BLaER1 treated with 17β-estradiol and CSF1 and Interleukin-3, amounts not matched to agents 10 nM and 100 nM (cell line): Measurements from ENCODE around the gene SPRR2F.
A peak's percentile ranks its signal among the peaks of the same experiment; 100 is the strongest.
"Not testable (repeated sequence)": the region's sequence is repeated elsewhere in the genome, so short reads cannot be mapped to it uniquely, and the experiment has no call there.

Experiments
- H3K27ac ChIP-seq, 11 experiments: shearing (Covaris generic); formaldehyde crosslinking; 2 replicates each; pipeline ENCODE4 v1.8.1; 2022
- H3K27me3 ChIP-seq, 11 experiments: shearing (Covaris generic); formaldehyde crosslinking; 2 replicates each; pipeline ENCODE4 v1.8.1; 2022
- H3K36me3 ChIP-seq, 11 experiments: shearing (Covaris generic); formaldehyde crosslinking; 2 replicates each; pipeline ENCODE4 v1.8.1; 2022
- H3K4me1 ChIP-seq, 10 experiments: shearing (Covaris generic); formaldehyde crosslinking; 2 replicates each; pipeline ENCODE4 v1.8.1; 2022
- H3K4me2 ChIP-seq, 11 experiments: shearing (Covaris generic); formaldehyde crosslinking; 2 replicates each; pipeline ENCODE4 v1.8.1; 2022
- H3K4me3 ChIP-seq, 10 experiments: shearing (Covaris generic); formaldehyde crosslinking; 2 replicates each; pipeline ENCODE4 v1.8.1; 2022
- H3K9ac ChIP-seq, 11 experiments: shearing (Covaris generic); formaldehyde crosslinking; 2 replicates each; pipeline ENCODE4 v1.8.1; 2022
- H3K9me3 ChIP-seq, 11 experiments: shearing (Covaris generic); formaldehyde crosslinking; replicated peaks in 1 of 11; 2 replicates each; pipeline ENCODE4 v1.8.1; 2022
- H4K20me1 ChIP-seq, 11 experiments: shearing (Covaris generic); formaldehyde crosslinking; 2 replicates each; pipeline ENCODE4 v1.8.1; 2022
- Cebpa-rat ChIP-seq, 11 experiments: shearing (Covaris generic); IDR thresholded peaks; 2 replicates each; pipeline ENCODE4 v1.8.1; 2022

The SPRR2F gene, protein sequence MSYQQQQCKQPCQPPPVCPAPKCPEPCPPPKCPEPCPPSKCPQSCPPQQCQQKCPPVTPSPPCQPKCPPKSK

DNA sequence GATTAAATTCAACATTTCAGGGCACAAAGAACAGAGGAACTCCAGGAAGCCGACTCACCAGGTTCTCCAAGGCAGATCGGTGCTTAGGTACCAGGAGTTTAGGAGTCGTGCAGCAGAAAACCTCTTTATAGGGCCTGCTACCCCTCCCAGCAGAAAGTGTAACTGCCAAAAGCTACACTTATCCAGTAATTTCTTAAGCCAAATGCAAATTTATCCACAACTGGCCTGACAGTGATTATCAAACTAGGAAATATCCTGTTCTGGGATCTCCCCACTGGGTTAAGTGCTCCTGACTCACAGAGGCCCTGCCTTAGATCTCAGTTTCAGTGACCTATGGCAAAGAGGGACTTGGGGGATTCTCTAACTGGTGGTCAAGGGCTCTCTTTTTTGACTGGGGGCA is at the start of gene SPRR2F:
SPRR2F (minus strand) TSS at position 101 of the 400 bp plus-strand sequence. CDS start 783 bp downstream, outside the sequence.
- Histone ChIP-seq H3K27ac (no peak within 1 kb of the TSS), H3K9me3 (peaks cover 0 to 2% (median 1%) of the 10 kb centered on the region in 11 experiments; a peak in 3 of 22 replicates), H4K20me1 (no peaks in the 10 kb centered on the region), H3K9ac (no peak within 1 kb of the TSS), H3K4me2 (no peak within 1 kb of the TSS), H3K4me3 (no peak within 1 kb of the TSS), H3K27me3 (no peaks in the 10 kb centered on the region), H3K36me3 (no peaks in the 10 kb centered on the region), H3K4me1 (peaks cover 0 to 5% (median 0%) of the 10 kb centered on the region in 10 experiments; a peak in 1 of 20 replicates)
- no peak for TF ChIP-seq Cebpa-rat (IDR thresholded peaks at IDR 0.05)

DNA sequence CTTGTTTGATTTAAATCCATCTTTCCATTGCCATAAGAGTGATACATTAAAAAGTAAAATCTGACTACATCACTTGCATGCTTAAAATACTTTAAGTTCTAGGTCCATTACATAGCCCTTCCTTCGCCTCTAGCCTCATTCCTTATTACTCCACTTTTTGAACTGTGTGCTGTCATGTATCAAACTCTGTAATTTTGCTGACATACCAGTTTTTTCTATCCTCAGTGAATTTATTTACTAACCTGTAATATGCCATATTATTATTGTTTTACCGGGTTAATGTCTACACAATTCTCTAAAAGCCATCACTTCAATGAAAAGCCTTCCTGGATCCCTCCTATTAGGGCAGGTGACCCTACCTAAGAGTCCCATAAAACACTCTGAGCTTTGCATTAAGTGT is 42.2 kb upstream of the SPRR2F start:
- Histone ChIP-seq H3K36me3 (peaks cover 0 to 7% (median 0%) of the 10 kb centered on the region in 11 experiments; a peak in 5 of 22 replicates), H3K27me3 (no peaks in the 10 kb centered on the region), H3K9me3 (peaks cover 26 to 41% (median 31%) of the 10 kb centered on the region in 11 experiments), H3K4me2 (no peak overlapping the region), H4K20me1 (no peaks in the 10 kb centered on the region), H3K4me1 (no peaks in the 10 kb centered on the region), H3K27ac (no peak overlapping the region), H3K4me3 (no peak overlapping the region), H3K9ac (no peak overlapping the region)
- TF ChIP-seq Cebpa-rat (IDR thresholded peaks at IDR 0.05): no peak

DNA sequence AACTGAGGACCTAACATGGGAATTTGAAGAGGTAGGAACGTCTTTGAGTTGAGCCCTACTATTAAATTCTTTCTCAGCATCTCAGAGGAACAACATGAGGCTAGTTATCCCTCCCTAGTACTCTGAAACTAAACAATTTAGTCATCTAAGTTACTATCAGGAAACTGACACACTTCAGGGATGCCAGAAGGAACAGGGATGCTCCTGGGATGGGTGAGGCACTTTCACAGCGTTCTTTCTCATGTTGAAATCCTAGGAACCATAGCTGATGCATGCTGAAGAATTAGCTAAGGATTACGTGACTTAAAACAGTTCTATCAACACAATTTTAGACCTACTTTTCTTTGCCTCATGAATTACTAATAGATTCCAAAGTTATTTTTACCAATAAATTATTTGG is 39.2 kb upstream of the SPRR2F start:
- Histone ChIP-seq H3K4me3 (no peak overlapping the region), H3K36me3 (no peaks in the 10 kb centered on the region), H3K4me2 (no peak overlapping the region), H3K9me3 (peaks cover under 1 to 12% (median 4%) of the 10 kb centered on the region in 11 experiments; a peak in 19 of 22 replicates), H3K4me1 (no peaks in the 10 kb centered on the region), H3K27me3 (no peaks in the 10 kb centered on the region), H3K9ac (no peak overlapping the region), H4K20me1 (no peaks in the 10 kb centered on the region), H3K27ac (no peak overlapping the region)
- TF ChIP-seq Cebpa-rat (IDR thresholded peaks at IDR 0.05): no peak

DNA sequence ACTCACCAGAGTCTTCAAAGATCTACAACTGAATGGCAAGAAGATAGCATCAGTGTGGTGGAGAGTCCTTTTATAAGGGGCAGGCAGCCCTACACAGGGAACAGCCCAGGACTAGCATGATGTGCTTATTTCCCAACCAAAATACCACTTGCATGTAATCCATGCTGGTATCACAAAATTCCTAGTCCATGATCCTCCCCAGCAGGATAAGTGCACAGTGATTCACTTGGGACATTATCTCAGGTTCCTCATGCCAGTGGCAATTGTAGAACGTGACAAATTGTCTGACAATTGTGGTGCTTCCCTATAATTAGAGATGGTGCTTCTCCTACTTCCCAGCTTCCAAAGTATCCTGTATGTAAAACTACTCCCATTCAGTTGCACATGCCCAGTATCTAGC is 37.5 kb upstream of the SPRR2F start, which contains the start of gene SPRR2G:
SPRR2G (minus strand) TSS at position 45 of the 400 bp plus-strand sequence. CDS start 780 bp downstream, outside the sequence.
- no peak within 1 kb of the TSS for H3K9ac ChIP-seq
- no peak within 1 kb of the TSS for H3K4me2 ChIP-seq
- no peaks in the 10 kb centered on the region for H4K20me1 ChIP-seq
- no peak within 1 kb of the TSS for H3K4me3 ChIP-seq
- H3K36me3 ChIP-seq: no peaks in the 10 kb centered on the region
- H3K27ac ChIP-seq: no peak within 1 kb of the TSS
- TF ChIP-seq Cebpa-rat (IDR thresholded peaks at IDR 0.05): no peak
- no peaks in the 10 kb centered on the region; a peak in 1 of 20 replicates for H3K4me1 ChIP-seq
- H3K27me3 ChIP-seq: no peaks in the 10 kb centered on the region
- H3K9me3 ChIP-seq: no peaks in the 10 kb centered on the region

DNA sequence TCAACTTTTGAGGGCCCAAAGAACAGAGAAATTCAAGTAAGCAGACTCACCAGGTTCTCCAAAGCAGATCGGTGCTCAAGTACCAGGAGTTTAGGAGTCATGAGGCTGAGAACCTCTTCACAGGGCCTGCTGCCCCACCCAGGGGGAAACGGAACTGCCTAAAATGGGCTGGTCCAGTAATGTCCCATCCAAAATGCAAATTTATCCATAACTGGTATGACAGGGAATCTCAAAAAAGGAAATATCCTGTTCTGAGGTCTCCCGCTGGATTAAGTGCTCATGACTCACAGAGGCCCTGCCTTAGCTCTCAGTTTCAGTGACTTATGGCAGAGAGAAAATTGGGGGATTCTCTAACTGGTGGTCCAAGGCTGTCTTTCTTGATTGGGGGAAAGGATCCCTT is 28.1 kb upstream of the SPRR2F start:
- no peaks in the 10 kb centered on the region for H3K9me3 ChIP-seq
- H3K27ac ChIP-seq: no peak overlapping the region
- H3K4me1 ChIP-seq: no peaks in the 10 kb centered on the region; a peak in 1 of 20 replicates
- no peaks in the 10 kb centered on the region for H3K27me3 ChIP-seq
- TF ChIP-seq Cebpa-rat (IDR thresholded peaks at IDR 0.05): no peak
- no peaks in the 10 kb centered on the region for H3K36me3 ChIP-seq
- H3K4me3 ChIP-seq: no peak overlapping the region
- H3K4me2 ChIP-seq: no peak overlapping the region
- H4K20me1 ChIP-seq: no peaks in the 10 kb centered on the region
- H3K9ac ChIP-seq: no peak overlapping the region

DNA sequence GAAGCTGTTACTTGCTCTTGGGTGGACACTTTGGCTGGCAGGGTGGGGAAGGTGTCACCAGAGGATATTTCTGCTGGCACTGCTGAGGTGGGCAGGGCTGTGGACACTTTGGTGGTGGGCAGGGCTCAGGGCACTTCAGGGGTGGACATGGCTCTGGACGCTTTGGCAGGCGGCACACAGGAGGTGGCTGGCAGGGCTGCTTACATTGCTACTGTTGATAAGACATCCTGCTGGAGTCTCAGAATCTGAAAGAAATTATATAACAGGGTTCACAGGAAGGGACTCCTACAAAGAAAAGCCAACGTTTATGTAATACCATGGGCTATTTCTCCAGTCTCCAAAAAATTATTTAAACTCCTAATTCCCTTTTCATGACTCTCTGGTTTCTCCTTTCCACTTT is 27.2 kb upstream of the SPRR2F start:
- Histone ChIP-seq H3K4me3 (no peak overlapping the region), H3K9me3 (no peaks in the 10 kb centered on the region), H4K20me1 (no peaks in the 10 kb centered on the region), H3K4me2 (no peak overlapping the region), H3K4me1 (no peaks in the 10 kb centered on the region), H3K36me3 (no peaks in the 10 kb centered on the region), H3K27me3 (no peaks in the 10 kb centered on the region), H3K27ac (no peak overlapping the region), H3K9ac (no peak overlapping the region)
- no peak for TF ChIP-seq Cebpa-rat (IDR thresholded peaks at IDR 0.05)

DNA sequence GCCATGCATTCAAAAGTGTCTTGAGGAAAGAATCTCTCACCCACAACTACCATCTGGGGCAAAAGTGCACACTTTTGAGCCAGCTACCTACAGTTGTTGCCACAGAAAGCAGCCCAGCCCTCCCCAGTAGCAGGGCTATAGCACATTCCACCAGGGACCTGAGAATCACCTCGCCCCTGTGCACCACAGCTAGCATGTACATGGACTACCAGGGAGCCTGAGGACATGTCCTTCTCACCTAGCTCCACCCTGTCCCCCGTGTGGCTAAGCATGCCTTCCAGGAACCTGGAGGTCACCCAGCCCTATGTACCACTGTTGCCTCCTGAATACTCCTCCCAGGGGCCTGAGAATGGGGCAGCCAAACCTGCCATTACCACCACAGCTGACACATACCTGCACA is 20.4 kb upstream of the SPRR2F start:
- Histone ChIP-seq H3K4me1 (no peaks in the 10 kb centered on the region), H3K36me3 (no peaks in the 10 kb centered on the region), H3K9me3 (peaks cover 0 to 14% (median 7%) of the 10 kb centered on the region in 11 experiments; a peak in 13 of 22 replicates), H3K4me2 (no peak overlapping the region), H3K27ac (no peak overlapping the region), H3K9ac (no peak overlapping the region), H4K20me1 (no peaks in the 10 kb centered on the region), H3K4me3 (no peak overlapping the region), H3K27me3 (no peaks in the 10 kb centered on the region)
- no peak for TF ChIP-seq Cebpa-rat (IDR thresholded peaks at IDR 0.05)

DNA sequence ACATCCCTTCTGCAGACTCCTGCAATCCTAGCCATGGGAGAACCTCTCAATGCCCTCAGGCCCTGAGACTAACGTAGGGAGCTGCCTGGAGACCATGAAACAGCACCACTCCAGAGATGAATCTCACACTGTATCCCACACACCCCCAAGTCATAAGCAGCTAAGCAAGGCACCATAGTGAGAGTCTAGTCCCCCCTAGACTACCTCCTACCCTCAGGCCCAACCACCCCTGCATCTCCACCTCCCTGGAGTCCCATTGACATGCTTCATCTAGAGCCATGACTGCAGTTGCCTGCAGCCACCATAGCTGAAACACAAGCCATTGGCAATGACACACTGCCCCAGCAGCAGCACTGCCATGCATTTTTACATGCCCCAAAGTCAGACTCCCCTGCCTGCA is 20.0 kb upstream of the SPRR2F start:
- no peaks in the 10 kb centered on the region for H3K36me3 ChIP-seq
- H3K4me2 ChIP-seq: no peak overlapping the region
- no peak overlapping the region for H3K9ac ChIP-seq
- no peaks in the 10 kb centered on the region for H4K20me1 ChIP-seq
- no peaks in the 10 kb centered on the region for H3K27me3 ChIP-seq
- no peak overlapping the region for H3K27ac ChIP-seq
- H3K4me1 ChIP-seq: no peaks in the 10 kb centered on the region
- no peak overlapping the region for H3K4me3 ChIP-seq
- TF ChIP-seq Cebpa-rat (IDR thresholded peaks at IDR 0.05): no peak
- peaks cover 0 to 14% (median 7%) of the 10 kb centered on the region in 11 experiments; a peak in 13 of 22 replicates for H3K9me3 ChIP-seq

DNA sequence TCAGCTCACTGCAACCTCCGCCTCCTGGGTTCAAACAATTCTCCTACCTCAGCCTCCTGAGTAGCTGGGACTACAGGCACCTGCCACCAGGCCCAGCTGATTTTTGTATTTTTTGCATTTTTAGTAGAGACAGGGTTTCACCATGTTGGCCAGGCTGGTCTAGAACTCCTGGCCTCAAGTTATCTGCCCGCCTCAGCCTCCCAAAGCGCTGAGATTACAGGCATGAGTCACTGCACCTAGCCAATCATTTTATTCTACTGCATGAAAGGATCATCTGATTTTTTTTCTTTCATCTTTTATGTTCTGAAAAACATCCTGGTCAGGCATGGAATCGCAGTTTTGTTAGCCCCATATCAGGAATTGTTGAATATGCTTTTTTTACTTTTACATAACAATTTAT is 15.4 kb upstream of the SPRR2F start:
- peaks cover 26 to 38% (median 31%) of the 10 kb centered on the region in 11 experiments for H3K9me3 ChIP-seq
- not testable (repeated sequence) for H3K27ac ChIP-seq, H3K9ac ChIP-seq, H4K20me1 ChIP-seq, H3K4me2 ChIP-seq, H3K4me3 ChIP-seq, H3K36me3 ChIP-seq, H3K27me3 ChIP-seq
- peaks cover 0 to 10% (median under 1%) of the 10 kb centered on the region in 10 experiments; a peak in 7 of 20 replicates for H3K4me1 ChIP-seq

DNA sequence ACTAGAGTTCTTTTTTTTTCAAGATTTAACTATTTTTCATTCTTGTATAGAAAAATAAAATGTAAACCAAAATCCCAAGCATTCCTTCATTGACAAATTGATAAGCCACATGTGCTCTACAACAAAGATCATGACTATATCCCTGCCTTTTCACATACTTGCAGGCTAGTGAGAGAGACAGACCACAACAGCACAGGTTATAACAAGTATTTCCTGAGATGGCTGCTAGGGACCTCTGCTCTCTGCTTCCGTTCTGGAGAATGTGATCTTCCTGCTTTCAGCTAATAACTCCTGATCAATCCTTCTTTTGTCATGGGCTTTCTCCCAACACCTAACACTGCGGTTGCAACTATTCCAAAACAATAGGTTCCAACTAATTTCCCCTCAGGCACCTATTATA is 14.0 kb upstream of the SPRR2F start:
- H4K20me1 ChIP-seq: no peaks in the 10 kb centered on the region
- H3K27ac ChIP-seq: no peak overlapping the region
- peaks cover 0 to 24% (median 13%) of the 10 kb centered on the region in 10 experiments; a peak in 16 of 20 replicates for H3K4me1 ChIP-seq
- peaks cover 0 to 6% (median 0%) of the 10 kb centered on the region in 11 experiments; a peak in 3 of 22 replicates for H3K36me3 ChIP-seq
- no peak for TF ChIP-seq Cebpa-rat (IDR thresholded peaks at IDR 0.05)
- peaks cover 31 to 47% (median 34%) of the 10 kb centered on the region in 11 experiments for H3K9me3 ChIP-seq
- 0 out of 22 replicates have a peak overlapping the region, but pooled peaks of 1 of the 11 experiments have one; percentile 3 for H3K4me2 ChIP-seq
- no peaks in the 10 kb centered on the region for H3K27me3 ChIP-seq
- no peak overlapping the region for H3K4me3 ChIP-seq
- H3K9ac ChIP-seq: no peak overlapping the region
